Activated CD8-positive, alpha-beta T cell treated with anti-CD3 and anti-CD28 coated beads for 36 hours (primary cell): ENCODE results near the gene STK24. TPM values are rescaled to one million over a fixed set of nuclear protein-coding genes. Genes with fewer than 3 reads are reported as not detected.

ENCODE experiments used
- ATAC-seq: fragments of 200-7000 bp; cut with Tn5 transposase; one replicate; pipeline ENCODE4 v1.10.0; 2021; ENCODE audit warnings: mild to moderate bottlenecking, moderate library complexity
- CTCF ChIA-PET: fragments of 350-600 bp; sonication (Branson Sonifier 250); formaldehyde crosslinking; loops from one replicate; lab custom pipeline; 2021; ENCODE audit warnings: antibody characterized with exemption; lab: Charles Lee
- POLR2A ChIA-PET: fragments of 350-600 bp; sonication (Branson Sonifier 250); formaldehyde crosslinking; loops from one replicate; lab custom pipeline; 2021; ENCODE audit warnings: antibody characterized with exemption; lab: Charles Lee
- DNase-seq: peaks from one replicate; pipeline ENCODE4 v3.0.0-alpha.2; 2020
- H3K27ac Mint-ChIP-seq: one replicate; pipeline ENCODE4 v1.8.0; 2021; ENCODE audit warnings: mild to moderate bottlenecking, mixed read lengths
- H3K27me3 Mint-ChIP-seq: one replicate; pipeline ENCODE4 v1.8.0; 2021; ENCODE audit warnings: mixed read lengths
- H3K36me3 Mint-ChIP-seq: one replicate; pipeline ENCODE4 v1.8.0; 2021; ENCODE audit warnings: low read depth, mixed read lengths
- H3K4me1 Mint-ChIP-seq: one replicate; pipeline ENCODE4 v1.8.0; 2021; ENCODE audit warnings: low read depth, mixed read lengths
- H3K4me3 Mint-ChIP-seq: one replicate; pipeline ENCODE4 v1.8.0; 2021; ENCODE audit warnings: mild to moderate bottlenecking, moderate library complexity, mixed read lengths
- H3K9me3 Mint-ChIP-seq: one replicate; pipeline ENCODE4 v1.8.0; 2021; ENCODE audit warnings: mixed read lengths
- CTCF ChIP-seq: fragments of 200-600 bp; IDR thresholded peaks from one replicate; pipeline ENCODE4 v1.8.0; 2022; ENCODE audit warnings: antibody characterized with exemption, mild to moderate bottlenecking
- intact Hi-C: fragments of 100-400 bp; cut with micrococcal nuclease; formaldehyde crosslinking; loops from one replicate; pipeline ENCODE4 v1.10.0; 2022
- total RNA-seq, 2 experiments: library from RNA; stranded (reverse); gene quantifications; one replicate each; pipeline ENCODE4 v1.2.3, GENCODE V29; 2021

Gene STK24
- total RNA-seq, 2 experiments from 2014 or later, result 118 TPM

GRCh38 chr13:98462241-98462882, 114.5 kb downstream of the STK24 start:
- CTCF ChIA-PET, result interaction anchor here (1.8 kb wide), 1 partner anchor 16 kb away, joined by 6 read pairs; no protein-coding TSS in a partner anchor
- no peaks in the 10 kb centered on the region for H3K9me3 Mint-ChIP-seq
- DNase-seq, result no peak
- POLR2A ChIA-PET, result interaction anchor here (0.7 kb wide), 1 partner anchor 71 kb away, joined by 4 read pairs; no protein-coding TSS in a partner anchor
- peak overlapping the region; percentile 59 for H3K27ac Mint-ChIP-seq
- intact Hi-C loops, result no loop called here
- no peak overlapping the region for H3K4me3 Mint-ChIP-seq
- no peaks in the 10 kb centered on the region for H3K27me3 Mint-ChIP-seq
- H3K36me3 Mint-ChIP-seq, result peaks cover 51% of the 10 kb centered on the region
- ATAC-seq, result no peak
- TF ChIP-seq CTCF, result no peak
- H3K4me1 Mint-ChIP-seq, result peaks cover 19% of the 10 kb centered on the region

GRCh38 chr13:98461486-98462240, 115.2 kb downstream of the STK24 start:
- ATAC-seq, result no peak
- POLR2A ChIA-PET, result interaction anchor here (1.2 kb wide), 1 partner anchor 21 kb away, joined by 5 read pairs; no protein-coding TSS in a partner anchor
- H3K27ac Mint-ChIP-seq, result peak overlapping the region; percentile 59

GRCh38 chr13:98460516-98460915, 116.4 kb downstream of the STK24 start:
- H3K9me3 Mint-ChIP-seq, result no peaks in the 10 kb centered on the region
- H3K4me1 Mint-ChIP-seq, result peaks cover 7% of the 10 kb centered on the region
- ChIA-PET CTCF (interaction anchor here (1.0 to 1.1 kb wide), 2 partner anchors 44 to 193 kb away, joined by 3 read pairs; no protein-coding TSS in a partner anchor), POLR2A (interaction anchor here (0.7 to 1.2 kb wide), 2 partner anchors 10 to 22 kb away, joined by 3 to 5 read pairs; no protein-coding TSS in a partner anchor)
- no peak overlapping the region for H3K4me3 Mint-ChIP-seq
- H3K27ac Mint-ChIP-seq, result no peak overlapping the region
- H3K36me3 Mint-ChIP-seq, result peaks cover 58% of the 10 kb centered on the region
- no peaks in the 10 kb centered on the region for H3K27me3 Mint-ChIP-seq
- TF ChIP-seq CTCF, result no peak
- intact Hi-C loops, result no loop called here
- ATAC-seq, result peak; percentile 27
- DNase-seq, result no peak

More at GRCh38 chr13:98461486-98462240, 115.2 kb downstream of the STK24 start:
- Mint-ChIP-seq H3K4me3 (no peak overlapping the region), H3K36me3 (peaks cover 51% of the 10 kb centered on the region), H3K27me3 (no peaks in the 10 kb centered on the region), H3K4me1 (peaks cover 12% of the 10 kb centered on the region), H3K9me3 (no peaks in the 10 kb centered on the region)
- no peak for TF ChIP-seq CTCF
- intact Hi-C loops, result no loop called here
- CTCF ChIA-PET, result interaction anchor here (1.0 to 1.1 kb wide), 2 partner anchors 45 to 191 kb away, joined by 3 read pairs; no protein-coding TSS in a partner anchor
- DNase-seq, result no peak

GRCh38 chr13:98459721-98460370, 117.1 kb downstream of the STK24 start:
- Mint-ChIP-seq H3K4me3 (no peak overlapping the region), H3K36me3 (peaks cover 57% of the 10 kb centered on the region), H3K27ac (no peak overlapping the region), H3K27me3 (no peaks in the 10 kb centered on the region), H3K4me1 (peaks cover 7% of the 10 kb centered on the region), H3K9me3 (no peaks in the 10 kb centered on the region)
- intact Hi-C loops, result no loop called here
- POLR2A ChIA-PET, result interaction anchor here (0.7 kb wide), 1 partner anchor 9 kb away, joined by 3 read pairs; no protein-coding TSS in a partner anchor
- no peak for TF ChIP-seq CTCF
- ATAC-seq, result no peak
- no peak for DNase-seq
- CTCF ChIA-PET, result no interaction called here
